Activated CD4-positive, alpha-beta T cell treated with anti-CD3 and anti-CD28 coated beads, Interleukin-10, Interleukin-2, amounts not matched to agents 100 ng/mL and 50 ng/mL, durations not matched to agents 16 hours and 8 hours (primary cell): ENCODE results near the gene CXCL12.

ENCODE experiments used
- DNase-seq: peaks from one replicate; pipeline ENCODE4 v3.0.0-alpha.2; 2020

CXCL12 gene

GRCh38 chr10:44330431-44330830, 54.5 kb downstream of the CXCL12 start:
- DNase-seq, result no peak

DNA sequence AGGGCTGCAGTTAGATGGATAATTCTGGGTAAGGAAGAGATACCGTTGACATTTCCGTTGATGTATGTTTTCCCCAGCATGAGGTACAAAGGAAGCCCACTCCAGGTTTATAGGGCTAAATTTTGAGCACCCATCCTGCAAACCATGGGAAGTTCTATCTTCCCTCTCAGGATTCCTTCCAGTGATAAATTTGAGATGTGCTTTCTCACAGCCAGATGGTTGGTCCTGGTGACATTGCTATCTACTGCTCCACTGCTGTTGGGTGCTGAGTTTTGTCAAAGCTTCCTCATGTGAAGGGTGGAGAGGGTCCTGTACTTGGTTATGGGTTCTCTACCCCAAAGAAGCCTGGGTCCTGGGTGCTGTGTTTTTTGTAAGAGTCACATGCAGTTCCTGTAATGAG, 57.4 kb downstream of the CXCL12 start:
- no peak for DNase-seq
